ENCODE results near the gene GAS2L2.

The GAS2L2 gene

GRCh38 chr17:35745246-35745645 is 7.8 kb downstream of the GAS2L2 start:
- DNase-seq, result no peak

DNA sequence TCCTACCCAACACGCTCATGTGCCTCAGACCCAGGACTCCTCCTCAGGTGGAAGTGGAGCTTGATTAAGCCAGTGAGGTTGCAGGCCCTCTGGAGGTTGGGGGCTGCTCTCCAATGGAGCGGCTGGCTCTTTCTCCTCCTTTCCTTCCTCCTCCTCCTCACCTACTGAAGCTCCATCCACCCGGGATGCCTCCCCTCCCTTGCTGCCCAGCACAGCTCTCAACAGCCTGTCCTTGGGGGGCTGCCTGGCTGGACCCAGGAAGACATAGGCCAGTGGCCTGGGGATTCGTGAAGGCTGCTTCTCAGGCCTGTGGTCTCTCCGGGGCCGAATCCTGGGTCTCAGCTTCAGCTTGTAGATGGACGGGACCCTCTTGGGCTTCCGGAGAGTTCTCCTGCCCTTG is 8.2 kb downstream of the GAS2L2 start:
- DNase-seq, result no peak

GRCh38 chr17:35743626-35744328 is 9.3 kb downstream of the GAS2L2 start:
- DNase-seq, result peak; percentile 26 to 35

DNA sequence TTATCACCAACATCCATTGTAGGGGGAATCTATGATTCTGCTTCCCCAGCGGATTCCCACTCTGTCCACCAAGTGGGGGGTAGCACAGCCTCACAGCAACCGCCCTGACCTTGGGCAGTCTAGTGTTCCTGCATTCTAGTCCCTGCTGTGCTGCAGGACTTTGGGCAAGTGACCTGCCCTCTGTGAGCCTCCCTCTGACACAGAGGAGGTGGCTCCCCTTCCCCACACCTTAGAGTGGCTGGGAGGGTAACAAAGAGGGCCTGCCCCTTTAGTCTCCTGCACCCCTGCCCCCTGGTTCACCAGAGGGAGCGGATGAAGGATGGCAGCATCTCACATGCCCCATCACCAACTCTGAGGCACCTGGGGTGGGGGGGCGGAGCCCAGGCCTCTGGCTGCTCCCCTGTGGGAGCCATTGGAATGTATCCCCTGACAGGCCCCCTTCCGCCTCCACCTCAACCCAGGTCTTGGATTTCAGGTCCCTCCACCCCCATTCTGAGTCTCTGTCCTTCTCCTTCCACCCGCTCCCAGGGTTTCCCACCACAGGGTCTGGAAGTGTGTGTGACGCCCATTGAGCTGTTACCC is 10.1 kb downstream of the GAS2L2 start:
- DNase-seq, result no peak

GRCh38 chr17:35742496-35742895 is 10.5 kb downstream of the GAS2L2 start:
- no peak for DNase-seq

GRCh38 chr17:35740997-35741931 is 11.8 kb downstream of the GAS2L2 start:
- peak in 1 of 2 experiments; percentile 22 for DNase-seq

- no peak for DNase-seq
These were observed 12.8 kb downstream of the GAS2L2 start for GRCh38 chr17:35740216-35740615.

DNA sequence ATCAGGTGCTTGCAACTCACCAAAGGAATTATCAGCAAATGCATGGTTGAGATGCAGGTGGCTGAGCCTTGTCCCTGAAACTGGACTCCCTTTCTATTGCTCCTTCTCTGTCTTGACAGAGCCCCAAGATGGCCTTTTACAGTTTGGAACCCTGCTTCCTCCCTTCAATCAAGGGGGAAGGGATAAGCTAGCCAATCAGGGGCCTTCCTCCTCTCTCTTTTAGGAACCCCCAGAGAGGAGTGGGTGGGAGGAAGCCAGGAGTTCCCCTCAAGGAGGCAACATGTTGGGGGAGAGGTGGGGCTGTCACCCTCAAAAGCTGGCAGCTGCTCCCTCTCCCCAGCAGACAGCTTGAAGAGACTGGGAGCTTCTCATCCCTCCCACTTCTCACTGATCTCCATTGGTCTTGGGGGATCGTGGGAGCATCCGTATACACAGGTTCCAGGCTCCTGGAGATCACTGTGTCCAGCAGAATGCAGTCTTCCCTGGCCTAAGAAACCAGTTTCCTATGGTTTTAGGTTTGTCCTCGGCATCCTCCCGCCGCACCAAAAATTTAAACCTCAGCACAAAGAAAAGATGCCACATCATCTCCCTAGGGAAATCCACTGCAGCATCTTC is 14.4 kb downstream of the GAS2L2 start:
- no peak for DNase-seq

GRCh38 chr17:35736236-35736635 is 16.8 kb downstream of the GAS2L2 start:
- DNase-seq, result no peak

GRCh38 chr17:35735036-35735805 is 17.8 kb downstream of the GAS2L2 start:
- no peak for DNase-seq

- no peak for DNase-seq
These were observed 18.6 kb downstream of the GAS2L2 start for GRCh38 chr17:35734396-35734795.

DNA sequence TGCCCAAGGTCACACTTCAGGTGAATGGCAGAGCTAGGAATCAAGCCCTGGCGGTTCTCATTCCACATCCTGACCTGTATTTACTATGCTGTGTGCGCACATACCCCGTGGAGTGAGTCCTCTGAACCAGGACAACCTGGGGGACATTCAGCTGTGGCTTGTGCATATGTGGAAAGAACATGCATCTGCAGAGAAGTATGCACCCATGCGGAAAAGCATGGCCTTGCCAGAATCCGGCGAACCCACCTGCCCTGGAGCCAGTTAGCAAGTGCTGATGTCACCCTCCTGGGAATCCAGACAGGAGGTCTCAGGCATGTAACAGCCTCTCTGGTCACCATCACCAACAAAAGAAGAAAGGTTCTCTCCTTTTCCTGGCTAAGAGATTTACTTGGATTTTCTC is 19.7 kb downstream of the GAS2L2 start:
- no peak for DNase-seq

- no peak for DNase-seq
These were observed 20.3 kb downstream of the GAS2L2 start for GRCh38 chr17:35732806-35733136.

DNA sequence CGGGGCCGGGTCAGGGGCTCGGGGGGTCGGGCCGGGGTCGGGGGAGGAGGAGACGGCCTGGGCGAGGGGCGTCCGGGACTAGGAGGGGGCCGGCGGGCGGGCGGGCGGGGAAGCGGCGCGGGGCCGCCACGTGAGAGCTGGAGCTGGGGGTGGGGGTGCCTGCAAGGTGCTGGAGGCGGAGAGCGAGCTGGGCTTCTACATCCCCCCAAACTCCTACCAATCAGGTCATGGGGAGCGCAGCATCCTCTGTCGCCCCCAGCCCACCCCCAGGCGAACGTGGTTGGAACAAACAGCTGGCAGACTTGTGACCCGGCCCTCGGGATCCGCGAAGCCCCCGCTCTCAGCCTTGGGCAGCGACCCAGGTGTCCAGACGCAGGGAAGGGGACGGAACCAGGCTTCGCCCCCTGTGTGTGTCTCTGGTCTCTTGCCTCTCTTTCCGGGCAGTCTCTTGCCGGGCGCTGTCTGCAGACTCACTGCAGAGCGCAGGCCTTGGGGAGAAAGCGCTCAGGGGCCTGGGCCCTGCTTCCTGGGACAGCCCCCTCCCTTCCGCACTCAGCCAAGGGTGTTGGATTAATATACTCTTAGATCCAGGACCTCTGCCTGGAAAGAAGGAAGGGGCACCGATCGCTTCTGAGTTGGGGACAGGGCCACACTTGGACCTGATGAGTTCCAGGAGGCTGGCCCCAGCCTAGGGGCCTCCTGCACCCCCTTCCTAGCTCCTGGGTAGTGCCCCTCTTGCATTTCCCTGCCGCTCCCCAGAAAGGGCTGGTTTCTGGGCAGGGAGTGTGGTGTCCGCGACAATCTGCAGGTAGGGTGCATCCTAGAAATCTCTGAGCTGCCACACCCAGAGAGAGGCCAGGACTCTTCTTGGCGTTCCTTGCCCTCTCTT is 20.9 kb downstream of the GAS2L2 start:
- DNase-seq, result no peak

- peak; percentile 61 to 65 for DNase-seq
These were observed 21.7 kb downstream of the GAS2L2 start, which contains the start of gene RASL10B for GRCh38 chr17:35731239-35731916. Gene RASL10B, plus strand, starts transcription at chr17:35731639. Its CDS starts 3,546 bp downstream, at chr17:35735185.

DNA sequence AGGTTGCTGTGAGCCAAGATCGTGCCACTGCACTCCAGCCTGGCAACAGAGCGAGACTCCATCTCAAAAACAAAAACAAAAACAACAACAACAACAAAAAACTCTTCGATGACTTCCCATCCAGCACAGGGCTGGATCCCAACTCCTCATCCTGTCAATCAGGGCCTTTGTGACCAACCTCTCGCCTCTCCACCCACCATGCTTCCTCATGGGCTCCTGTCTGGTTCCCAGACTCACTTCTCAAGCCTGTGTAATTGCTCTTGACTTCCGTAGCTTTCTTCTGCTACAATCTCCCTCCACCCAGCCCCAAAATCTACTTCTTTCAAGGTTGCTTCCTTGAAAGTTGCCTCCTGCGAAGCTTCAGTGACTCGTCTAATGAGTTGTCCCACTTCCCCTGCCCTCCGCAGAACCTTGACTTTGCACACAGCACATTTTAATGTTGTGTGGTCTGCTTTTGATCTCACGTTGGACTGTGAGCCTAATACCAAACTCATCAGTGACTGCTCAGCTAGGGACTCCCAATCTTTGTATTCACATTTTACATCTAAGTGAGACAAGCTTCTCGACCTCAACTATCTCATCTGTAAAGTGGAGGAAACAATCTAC is 22.5 kb downstream of the GAS2L2 start:
- no peak for DNase-seq

- no peak for DNase-seq
These were observed 23.6 kb downstream of the GAS2L2 start for GRCh38 chr17:35729405-35729833.

DNA sequence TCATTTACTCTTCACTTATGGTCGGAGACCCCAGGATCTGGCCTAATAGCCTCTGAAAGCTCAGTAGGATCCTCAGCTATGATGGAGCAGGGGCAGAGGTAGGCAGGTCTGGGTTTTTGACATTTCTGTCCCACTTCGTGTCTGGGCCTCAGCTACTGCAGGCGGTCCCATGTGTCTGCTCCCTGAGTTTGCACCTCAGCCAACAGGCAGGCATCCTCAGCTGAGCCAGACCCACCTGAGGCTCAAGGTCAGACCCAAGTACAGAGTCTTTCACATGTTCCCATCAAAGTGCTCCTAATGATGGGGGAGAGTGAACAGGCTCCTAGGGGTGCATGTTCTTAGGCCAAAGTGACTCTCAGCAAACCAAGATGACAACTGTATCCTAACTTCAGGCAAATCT is 24.5 kb downstream of the GAS2L2 start:
- no peak for DNase-seq

DNA sequence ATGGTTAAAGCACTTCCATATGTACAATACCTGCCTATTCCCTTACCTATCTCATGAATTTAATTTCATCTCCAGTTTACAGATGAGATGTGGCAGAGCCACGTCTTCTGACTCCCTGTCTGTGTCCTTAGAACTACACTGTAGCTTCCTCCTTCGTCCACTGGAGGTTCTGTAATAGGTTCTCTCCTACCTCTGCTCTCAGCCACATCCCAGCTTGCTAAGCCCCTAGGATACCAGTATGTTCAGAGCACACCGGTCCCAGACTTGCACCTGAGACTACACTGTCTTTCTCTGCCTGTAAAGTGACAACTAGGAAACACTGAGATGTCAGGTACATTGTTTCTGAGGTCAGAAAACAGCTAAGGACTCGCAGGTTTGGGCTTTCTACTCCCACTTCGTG is 25.4 kb downstream of the GAS2L2 start:
- no peak for DNase-seq

GRCh38 chr17:35726953-35727460 is 26.0 kb downstream of the GAS2L2 start:
- DNase-seq, result no peak

Measured in activated CD4-positive, alpha-beta T cell treated with anti-CD3 and anti-CD28 coated beads, Interleukin-2, amount 50 U/mL, for 48 hours (primary cell).